Stimulated activated CD4-positive, alpha-beta T cell treated with anti-CD3 and anti-CD28 coated beads, TNF-alpha, amount 100 ng/mL, for 24 hours (primary cell): ENCODE measurements around the gene PRKRA.
"Not testable (repeated sequence)": the region's sequence is repeated elsewhere in the genome, so short reads cannot be mapped to it uniquely, and the experiment has no call there.

Experiments used
- DNase-seq, 3 experiments: peaks; one replicate each; pipeline ENCODE4 v3.0.0-alpha.2; 2020; ENCODE audit warnings: low read depth in 3 of 3

PRKRA gene

DNA sequence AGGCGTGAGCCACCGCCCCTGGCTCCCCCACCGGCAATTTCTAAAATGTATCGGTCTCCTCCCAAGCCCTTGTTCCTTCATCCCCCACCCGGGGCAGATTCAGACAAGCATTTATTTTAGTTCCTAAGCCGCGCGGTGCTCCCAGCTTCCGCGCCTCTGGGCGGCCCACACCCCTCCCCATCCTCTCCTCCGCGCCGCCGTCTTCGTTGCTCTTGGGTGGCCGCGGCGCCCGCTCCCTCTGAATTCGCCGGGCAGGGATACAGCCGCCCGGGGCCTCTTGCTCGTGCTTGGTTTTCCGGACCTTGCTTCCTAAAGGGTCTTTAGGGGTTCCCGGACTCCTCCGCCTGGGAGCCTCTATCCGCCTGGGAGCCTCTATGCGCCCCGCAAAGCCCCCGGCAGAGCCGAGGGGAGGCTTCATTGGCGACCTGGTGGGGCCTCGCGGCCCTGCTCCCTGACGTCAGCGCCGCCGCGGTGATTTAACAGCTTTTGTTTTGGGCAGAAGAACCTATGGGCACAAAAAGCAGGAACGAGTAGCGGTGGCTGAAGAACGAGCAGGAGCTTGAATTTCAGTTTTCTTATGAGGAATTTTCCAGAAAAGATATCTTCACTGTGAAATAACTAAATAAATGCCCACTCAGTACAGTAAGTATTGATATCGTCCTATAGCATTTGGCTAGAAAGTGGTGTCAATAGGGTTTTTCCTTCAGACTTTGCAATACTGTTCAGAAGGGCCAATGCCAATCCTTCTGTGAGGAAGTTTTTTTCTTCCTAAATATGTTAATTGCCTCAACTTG lies 37.3 kb downstream of the PRKRA start:
- peak; percentile 43 to 76 (median 49) for DNase-seq

DNA sequence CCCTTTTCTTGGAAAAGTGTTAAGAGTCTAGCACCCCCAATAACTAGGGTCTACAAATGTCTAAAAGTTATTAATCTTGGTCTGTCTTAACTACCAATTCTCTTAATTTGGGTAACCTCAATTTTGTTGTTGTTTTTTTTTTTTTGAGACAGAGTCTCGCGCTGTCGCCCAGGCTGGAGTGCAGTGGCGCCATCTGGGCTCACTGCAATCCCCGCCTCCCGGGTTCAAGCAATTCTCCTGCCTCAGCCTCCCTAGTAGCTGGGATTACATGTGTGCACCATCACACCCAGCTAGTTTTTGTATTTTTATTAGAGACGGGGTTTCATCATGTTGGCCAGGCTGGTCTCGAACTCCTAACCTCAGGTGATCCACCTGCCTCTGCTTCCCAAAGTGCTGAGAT lies 38.5 kb downstream of the PRKRA start:
- DNase-seq = not testable (repeated sequence)

DNA sequence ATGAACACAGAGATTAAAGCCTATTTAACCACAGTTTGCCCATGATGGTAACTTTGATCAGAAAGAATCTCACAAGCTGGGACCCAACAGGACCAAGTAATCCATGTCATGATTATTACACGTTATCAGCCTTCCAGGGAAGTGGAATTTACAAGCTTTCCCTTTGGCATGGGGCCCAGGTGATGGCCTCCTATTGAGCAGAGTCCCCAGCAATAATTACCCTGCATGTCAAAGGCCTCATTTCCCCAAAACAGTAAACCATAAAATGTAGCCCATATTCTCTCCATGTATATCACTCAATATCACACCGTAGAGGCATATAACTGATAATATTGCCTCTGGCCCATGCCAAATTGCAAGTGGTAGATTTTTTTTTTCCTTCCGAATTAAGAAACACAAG lies 38.9 kb downstream of the PRKRA start:
- no peak for DNase-seq

DNA sequence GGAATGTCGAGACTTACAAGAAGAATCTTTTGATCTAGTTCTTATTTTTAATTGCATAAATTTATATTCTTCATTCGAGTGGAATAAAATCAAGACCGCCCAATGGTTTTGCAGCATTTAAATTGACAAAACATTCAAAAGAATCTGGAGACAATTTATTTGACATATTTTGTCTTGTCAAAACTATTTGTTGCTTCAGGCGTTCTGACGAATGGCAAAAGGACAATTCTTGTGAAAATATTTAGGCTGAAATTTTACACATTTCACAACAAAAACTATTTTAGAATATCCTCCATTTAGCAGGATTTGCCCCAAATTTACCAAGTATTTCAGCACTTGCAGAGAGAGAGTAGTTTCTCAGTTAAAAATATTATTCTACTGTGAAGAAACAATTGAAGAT lies 41.7 kb downstream of the PRKRA start:
- DNase-seq = no peak

DNA sequence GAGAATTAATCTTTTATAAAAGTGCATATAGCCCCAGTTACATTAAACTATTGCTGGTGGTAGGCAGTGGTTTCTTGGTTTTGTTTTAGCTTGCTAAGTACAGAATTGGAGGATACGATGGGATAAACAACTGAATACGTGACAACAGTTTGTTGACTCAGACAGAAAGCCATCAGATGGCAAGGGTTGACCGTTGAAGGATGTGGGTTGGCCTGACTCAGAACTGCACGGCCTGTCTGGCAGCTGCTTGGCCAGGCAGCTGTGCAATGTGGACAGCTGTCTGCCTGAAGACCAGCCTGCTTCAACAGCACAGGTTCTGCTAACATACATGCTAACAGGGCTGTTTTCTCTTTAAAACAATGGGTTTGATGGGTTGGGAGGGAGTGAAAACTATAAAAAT lies 46.6 kb downstream of the PRKRA start:
- no peak for DNase-seq

DNA sequence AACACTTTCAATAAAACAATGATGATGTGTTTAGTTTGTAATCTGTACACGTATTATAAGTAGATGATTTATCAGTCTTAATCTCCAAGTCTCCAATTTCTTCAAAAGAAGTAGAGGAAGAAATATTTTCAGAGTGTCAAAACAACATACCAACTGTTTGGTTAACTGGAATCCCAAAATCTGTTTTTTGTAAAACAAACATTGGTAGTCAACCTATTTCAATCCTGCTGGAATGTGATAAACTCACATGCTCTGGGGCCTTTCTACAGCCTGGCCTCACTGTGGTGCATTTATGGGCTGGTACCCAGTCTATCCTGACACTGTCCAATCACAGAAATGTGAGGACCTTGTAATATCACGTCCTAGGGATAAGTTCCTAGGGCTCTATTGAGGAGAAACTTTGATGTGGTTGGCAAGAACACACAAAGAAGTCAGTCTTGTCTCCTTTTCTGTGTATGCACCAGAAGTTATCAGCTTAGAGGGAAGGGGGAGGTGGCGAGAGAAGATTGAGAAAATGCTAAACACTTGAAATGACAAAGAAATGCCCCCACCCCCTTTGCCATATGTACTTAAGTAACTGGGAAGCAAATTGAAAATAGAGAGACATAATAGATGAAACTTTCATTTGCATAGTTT lies 47.2 kb downstream of the PRKRA start:
- DNase-seq = no peak

DNA sequence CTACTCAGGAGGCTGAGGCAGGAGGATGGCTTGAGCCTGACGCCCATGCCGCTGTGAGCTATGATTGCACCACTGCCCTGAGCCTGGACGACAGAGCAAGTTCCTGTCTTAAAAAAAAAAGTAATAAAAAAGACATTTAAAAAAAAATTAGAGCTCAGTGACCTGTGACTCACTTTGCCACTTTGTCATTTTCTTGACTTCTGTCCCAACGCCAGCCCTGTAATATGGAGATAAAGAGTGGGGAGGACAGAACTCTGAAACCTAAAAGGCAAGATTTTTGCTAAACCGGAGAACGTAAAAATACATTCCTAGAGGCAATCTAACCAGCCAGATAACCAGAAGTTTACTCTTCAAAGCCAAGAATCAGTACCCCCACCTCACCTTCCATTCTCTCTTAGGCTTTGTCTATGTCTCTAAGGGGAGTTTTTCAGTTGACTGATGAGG lies 49.0 kb downstream of the PRKRA start:
- DNase-seq = no peak

DNA sequence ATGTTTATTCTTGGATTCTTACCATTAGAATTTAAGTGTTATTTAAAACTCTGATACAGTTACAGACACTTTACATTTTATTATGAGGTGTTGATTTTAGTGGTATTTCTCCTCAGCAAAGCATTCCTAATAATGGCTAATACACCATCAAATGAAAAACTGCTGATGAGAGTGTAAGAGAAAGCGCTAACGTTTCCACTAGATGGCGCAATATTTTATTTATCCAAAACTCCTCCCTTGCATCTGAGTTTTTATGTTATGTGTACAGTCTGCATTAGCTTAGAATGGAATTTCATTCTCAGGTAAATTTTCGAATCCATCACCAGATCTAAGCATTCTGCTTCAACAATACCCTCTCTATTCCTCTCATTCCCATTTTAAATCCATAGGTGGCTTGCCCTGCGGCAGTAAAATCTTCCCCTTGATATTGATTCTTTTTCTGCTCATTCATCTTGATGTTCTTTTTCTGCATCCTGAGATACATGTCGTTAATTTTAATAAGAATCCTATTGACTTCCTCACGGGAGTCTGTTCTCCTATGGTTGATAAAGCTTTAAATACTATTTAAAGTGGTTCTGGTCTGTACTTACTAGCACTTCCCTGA lies 53.9 kb downstream of the PRKRA start:
- DNase-seq = no peak

DNA sequence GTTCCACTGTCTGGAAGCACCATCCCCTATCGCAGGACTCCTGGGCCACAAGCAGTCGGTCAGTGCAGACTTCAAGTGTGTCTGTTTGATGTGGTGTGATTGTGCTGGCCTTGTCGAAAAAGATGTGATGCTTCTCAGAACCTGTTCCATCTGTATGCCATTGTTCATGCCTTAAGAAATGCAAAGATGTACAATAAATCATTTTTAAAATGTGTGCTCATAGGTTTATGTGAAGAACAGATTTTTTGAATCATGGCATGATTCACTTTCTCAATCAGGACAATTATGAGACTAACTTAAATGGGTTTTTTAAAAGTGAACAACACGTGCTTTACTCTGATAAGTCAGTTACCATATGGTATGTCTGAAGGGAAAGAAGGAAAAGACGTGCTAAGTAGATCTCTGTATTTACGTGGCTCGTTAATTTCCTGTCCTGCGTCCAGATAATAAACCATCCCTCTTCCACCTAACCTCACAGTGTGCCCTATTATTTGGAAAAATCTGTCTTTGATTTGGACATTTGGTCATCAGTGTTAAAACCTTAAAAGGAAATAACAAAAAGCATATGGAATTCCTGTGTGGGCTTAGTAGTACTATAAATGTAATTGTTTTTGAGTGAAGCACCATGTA lies 54.9 kb downstream of the PRKRA start:
- no peak for DNase-seq

DNA sequence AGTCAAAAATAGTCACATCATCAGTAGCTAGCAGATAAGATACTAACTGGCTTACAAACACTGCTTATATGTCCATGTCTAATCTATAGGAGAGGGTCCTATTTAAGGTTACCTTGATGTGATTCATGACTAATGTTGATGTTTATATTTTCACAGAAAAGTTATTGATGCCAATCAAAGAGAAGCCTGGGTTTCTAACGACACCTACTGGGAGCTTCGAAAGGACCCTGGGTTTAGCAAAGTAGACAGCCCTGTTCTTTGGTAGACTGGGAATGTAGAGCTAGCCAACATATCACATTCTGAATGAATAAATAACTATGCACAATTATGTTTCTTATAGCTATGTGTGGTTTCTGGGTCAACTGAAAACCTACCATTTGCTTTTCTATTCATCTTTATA lies 55.7 kb downstream of the PRKRA start:
- DNase-seq = no peak

DNA sequence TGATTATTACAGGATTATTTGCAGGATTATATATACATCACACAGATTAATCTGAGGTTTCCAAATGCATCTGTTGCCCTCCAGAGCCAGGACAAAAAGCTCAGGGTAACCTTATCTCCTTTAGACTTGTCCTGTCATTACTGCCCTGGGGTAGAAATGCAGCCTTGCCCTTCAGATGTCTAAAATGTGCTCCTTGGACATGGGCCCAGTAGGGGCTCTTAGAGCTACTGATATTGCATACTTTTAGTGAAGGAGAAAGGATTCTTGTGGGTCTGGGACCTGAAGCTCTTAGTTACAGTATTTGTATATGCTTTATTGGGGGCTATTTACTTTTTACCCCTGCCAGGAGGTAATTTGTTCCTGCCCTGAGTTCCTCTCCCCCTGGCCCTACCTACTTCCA lies 56.1 kb downstream of the PRKRA start:
- no peak for DNase-seq

DNA sequence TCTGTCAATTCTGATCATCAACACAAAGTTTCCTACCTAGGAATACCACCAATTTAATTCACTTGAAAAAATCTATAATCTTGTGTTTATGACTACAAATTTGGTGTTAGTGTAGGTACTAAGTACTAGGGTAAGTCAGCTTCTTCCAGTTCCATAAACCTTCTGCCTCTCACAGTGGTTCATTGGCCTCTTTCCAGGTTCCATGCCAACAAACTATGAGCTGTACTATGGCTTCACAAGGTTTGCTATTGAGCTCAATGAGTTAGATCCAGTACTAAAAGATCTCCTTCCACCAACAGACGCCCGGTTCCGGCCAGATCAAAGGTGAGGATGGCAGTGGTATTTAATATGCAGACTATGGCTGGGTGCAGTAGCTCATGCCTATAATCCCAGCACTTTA lies 58.8 kb downstream of the PRKRA start:
- no peak for DNase-seq

DNA sequence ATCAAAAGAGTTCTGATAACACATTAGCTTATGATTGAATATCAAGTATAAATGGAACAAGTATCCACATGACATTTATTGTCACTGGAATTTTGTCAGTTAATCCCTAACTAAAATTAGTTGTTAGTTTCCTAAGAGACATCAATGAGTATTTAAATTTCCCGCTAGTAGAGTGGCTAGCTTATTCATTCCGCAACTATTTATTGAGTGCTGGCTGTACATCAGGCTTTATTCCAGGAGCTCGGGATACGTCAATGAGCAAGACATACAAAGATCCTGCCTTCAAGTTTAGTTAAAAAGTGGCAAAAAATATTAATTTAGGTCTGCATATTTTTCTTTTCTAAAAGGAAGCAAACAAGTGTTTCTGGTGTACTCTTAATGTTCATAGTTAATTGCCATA lies 59.3 kb downstream of the PRKRA start:
- no peak for DNase-seq

DNA sequence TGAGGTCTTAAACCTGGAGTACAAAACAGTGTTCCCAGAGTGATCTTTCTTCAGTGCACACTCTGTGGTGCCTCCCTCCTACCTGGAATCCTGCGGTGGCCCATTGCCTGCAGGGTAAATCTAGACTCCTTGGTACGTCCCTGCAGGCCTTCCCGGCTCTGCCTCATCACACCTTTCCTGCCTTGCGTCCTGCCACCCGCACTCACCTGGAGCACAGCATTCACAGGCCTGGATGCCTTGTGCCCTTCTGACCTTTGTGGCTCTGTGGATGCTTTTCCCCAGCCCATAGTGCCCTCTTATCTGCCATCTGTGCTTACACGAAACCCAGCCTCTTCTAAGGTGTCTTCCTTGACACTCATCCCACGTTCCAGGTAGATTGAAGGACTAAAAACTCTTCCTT lies 62.7 kb downstream of the PRKRA start:
- no peak for DNase-seq

DNA sequence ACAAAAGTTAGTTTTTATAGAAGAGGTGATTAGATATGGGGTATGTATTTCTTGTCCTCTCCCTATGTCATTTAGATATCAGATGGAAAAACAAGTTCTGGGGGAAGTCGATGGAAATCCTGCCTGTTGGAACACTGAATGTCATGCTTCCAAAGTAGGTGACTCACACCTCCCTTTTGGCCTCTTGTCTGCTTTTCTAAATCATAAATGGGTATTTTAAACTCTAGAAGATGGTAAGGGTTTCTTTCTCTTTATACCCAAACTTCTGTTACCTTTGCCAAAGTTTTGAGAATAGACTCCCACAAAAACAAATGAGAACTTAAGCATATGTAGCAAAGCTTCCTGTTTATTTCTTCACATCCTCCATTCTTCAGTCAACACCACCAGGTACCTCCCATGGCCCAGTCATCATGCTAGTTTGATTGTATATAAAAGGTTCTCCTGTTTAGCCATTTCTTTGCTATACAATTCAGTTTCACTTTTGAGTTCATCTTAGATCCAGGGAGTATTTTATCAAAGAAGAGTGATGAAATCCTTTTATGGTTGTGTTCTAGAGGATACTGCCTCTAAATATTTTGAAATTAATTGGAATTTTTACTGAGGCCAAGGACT lies 63.9 kb downstream of the PRKRA start:
- no peak for DNase-seq

DNA sequence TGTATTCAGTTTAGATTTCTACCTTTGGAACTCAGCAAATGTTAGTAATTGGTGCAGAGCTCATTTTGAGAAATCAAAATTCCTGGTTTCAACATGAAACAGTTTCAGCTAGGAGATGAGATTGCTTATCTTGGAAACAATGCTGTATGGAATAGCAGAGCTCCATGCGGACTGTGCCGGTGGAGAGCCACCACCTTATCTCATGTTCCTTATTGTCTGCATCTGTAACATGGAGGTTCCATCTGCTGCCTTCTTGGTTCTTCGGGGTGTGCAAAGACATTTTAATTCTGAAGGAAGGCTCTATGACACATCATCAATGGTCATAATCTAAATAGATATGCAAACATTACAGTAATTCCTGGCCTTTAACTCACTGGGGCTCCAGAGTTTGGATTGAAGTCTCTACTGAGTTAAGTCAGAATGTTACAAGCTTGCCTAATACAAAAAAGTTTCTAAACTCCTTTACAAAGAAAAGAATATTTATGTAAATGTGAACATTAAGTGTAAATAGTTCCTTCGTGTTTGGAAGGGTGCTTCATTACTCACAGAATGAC lies 65.3 kb downstream of the PRKRA start:
- DNase-seq = no peak

DNA sequence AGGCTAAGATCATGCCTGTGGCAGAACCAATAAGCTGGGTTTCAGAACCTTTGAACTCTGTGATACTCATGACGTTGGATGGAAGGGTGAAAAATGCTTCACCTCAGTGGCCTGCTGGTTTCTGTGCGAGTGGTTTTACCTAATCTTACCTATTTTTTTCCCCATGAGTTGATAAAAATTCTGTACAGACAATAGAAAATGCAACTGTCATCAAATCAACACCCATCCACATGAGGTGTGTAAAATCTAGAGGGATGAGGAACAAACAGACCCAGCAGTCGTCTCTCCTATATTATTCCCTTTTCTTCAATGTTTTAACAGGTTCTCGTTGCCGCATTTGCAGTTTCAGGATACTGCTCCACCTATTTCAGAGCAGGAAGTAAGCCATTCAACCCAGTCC lies 67.3 kb downstream of the PRKRA start:
- no peak for DNase-seq
